SH-SY5Y (cell line): ENCODE data around the gene CEBPZ.

ENCODE experiments used
- GATA2 ChIP-seq: IDR thresholded peaks from 2 replicates; pipeline ENCODE4 v1.6.1; 2011; ENCODE audit warnings: mild to moderate bottlenecking, low read depth, low read length
- GATA3 ChIP-seq: IDR thresholded peaks from 2 replicates; pipeline ENCODE4 v1.6.1; 2011; ENCODE audit warnings: low read depth, mild to moderate bottlenecking, low read length, moderate library complexity

GRCh38 chr2:37228788-37229187 lies 2.6 kb downstream of the CEBPZ start:
- no peak for TF ChIP-seq GATA2
- TF ChIP-seq GATA3, result no peak
